Esophagus squamous epithelium (tissue), 4 donors: ENCODE data around the gene TENT4B.

Experiments
- CTCF ChIP-seq, 6 experiments: fragments of 450-650 bp in 4 of 6; fragments of 200-600 bp in 2 of 6; sonication (generic) in 2 of 6; IDR thresholded peaks; one replicate each; pipeline ENCODE4 v1.5.1; 2016 to 2019; ENCODE audit warnings: antibody characterized with exemption in 6 of 6, mild to moderate bottlenecking in 4 of 6, moderate library complexity in 4 of 6
- POLR2A ChIP-seq, 4 donors: fragments of 450-650 bp; IDR thresholded peaks; one replicate each; pipeline ENCODE4 v1.6.1; 2017; ENCODE audit warnings: antibody characterized with exemption in 4 of 4, mild to moderate bottlenecking in 4 of 4, moderate library complexity in 3 of 4

DNA sequence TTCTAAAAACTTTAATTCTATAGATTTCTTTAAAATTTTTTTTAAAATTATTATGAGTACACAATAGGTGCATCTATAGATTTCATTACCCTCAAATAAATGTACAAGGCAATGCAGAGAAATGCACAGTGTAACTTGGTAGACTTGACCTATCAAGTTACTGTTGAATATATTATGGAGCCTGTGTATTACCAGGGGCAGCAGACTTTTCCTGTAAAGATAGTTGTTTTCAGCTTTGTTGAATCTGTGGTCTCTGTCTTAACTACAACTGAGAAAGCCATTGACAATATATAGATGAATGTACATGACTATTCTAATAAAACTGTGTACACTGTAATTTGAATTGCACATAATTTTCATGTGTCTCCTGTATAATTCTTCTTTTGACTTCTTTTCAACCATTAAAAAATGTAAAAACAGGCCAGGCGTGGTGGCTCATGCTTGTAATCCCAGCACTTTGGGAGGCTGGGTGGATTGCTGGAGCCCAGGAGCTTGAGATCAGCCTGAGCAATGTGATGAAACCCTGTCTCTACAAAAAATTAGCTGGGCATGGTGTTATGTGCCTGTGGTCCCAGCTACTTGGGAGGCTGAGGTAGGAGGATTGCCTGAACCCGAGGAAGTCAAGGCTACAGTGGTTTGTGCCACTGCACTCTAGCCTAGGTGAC is 39.4 kb downstream of the TENT4B start:
- TF ChIP-seq CTCF (IDR thresholded peaks at IDR 0.05), result no peak
- TF ChIP-seq POLR2A (IDR thresholded peaks at IDR 0.05), result no peak
